Measurements from ENCODE around the gene OTOG. TPM values are rescaled to one million over a fixed set of nuclear protein-coding genes. Genes with fewer than 3 reads are reported as not detected.
"Not testable (repeated sequence)": the region's sequence is repeated elsewhere in the genome, so short reads cannot be mapped to it uniquely, and the experiment has no call there.

Gene OTOG
- polyA plus RNA-seq, 3 donors: not detected

DNA sequence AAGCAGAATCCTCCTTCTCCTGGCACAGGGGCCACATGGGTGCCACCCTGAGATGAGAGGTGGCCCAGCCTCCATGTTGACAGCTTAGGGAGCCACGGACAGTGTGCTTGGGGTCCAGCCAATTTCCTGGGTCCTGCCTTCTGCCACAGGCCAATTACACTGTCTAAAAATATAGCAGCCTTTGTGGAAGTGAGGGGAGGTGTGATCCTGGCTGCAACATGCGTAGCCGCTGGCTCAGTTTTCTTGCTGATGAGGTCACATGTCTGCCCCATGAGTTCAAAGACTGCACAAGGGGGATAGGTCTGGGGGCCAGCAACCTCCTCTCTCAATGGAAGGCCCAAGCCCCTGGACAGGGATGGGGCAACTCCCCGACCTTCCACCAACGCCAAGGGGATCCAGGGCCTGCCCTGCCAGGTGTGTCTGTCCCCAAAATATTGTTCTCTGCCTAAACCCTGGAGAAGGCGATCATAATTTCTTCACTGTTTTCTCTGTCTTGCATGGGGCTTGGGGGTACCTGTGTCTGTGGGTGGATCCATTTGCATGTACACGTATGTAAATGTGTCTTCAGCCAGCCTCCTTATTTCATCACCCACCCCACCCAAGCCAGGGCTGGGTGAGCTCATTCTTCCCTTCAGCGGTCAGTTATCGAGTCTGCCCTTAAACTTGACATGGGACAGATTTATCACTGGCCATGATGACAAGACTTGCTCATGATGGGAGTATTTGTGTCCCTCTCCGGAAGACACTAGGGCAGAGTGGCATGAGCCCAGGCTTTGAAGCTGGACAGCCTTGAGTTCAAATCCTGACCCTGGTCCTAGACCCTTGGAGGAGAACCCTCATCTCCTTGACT is 59.4 kb downstream of the OTOG start:
- H3K27ac ChIP-seq (ENCODE audit: low read depth, low read length): no peak overlapping the region
- WGBS, 3 donors: 63 to 70% (median 70%) methylated on average over 10 of the region's 10 CpGs

DNA sequence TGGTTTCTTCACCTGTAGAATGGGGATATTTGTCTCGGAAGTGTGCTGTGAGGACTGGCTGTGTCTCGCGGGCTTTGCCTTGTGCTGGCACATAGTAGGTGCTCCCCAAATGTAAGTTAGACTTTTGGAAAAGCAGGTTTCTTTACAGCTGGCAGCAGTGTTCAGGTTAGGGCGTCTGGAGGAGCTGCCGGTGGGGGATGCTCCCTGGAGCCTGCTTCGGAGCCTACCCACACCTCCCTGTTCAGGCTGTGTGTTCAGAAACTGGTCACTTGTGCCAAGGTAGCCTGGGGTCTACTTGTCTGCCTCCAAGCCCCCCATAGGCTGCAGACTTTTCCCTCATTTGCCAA is 60.0 kb downstream of the OTOG start:
- WGBS, 3 donors: 86 to 90% (median 87%) methylated on average over 6 of the region's 6 CpGs
- no peak overlapping the region for H3K27ac ChIP-seq (ENCODE audit: low read depth, low read length)

DNA sequence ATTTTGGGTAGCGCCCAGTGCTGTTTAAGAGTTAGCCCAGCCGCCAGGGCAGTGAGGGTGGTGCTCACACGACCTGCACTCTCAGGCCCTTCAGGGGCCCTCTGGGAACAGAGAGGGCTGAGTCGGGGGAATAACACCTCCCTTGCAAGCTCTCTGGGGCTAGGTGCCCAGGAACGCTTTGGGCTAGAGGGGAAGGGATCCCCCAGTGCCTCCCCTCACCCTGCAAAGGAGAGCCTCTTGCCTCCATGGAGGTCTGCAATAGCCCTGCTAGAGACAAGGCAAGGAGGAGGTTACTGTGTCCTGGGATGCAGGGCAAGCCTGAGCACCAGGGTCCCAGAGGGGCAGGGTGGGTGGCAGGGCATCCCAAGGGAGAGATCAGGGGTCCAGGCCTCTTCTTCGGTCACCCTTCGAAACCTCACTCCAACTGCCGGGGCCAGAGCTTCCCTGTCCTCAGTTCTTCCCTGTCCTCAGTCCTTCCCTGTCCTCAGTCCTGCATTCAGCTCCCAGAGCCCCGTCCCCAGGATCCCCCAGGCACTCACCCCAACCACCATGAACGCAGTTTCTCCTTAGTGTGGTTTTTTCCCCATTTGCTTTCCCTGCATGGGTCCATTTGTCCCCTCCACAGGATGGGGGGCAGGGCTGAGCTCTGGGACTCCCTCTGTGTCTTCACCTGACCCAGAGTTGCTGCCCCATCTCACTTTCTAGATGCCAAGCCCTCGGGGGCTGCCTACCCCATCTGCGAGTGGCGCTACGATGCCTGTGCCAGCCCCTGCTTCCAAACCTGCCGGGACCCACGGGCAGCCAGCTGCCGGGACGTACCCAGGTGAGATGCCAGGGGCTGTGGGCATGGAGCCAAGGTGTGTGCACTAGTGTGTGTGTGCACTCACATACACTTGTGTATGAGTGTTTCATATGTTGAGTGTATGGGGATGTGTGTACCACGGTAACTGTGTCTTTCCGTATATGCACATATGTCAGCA is 60.8 kb downstream of the OTOG start:
- 65 to 77% (median 75%) methylated on average over 20 of the region's 20 CpGs for WGBS, 3 donors
- no peak overlapping the region for H3K27ac ChIP-seq (ENCODE audit: low read depth, low read length)

DNA sequence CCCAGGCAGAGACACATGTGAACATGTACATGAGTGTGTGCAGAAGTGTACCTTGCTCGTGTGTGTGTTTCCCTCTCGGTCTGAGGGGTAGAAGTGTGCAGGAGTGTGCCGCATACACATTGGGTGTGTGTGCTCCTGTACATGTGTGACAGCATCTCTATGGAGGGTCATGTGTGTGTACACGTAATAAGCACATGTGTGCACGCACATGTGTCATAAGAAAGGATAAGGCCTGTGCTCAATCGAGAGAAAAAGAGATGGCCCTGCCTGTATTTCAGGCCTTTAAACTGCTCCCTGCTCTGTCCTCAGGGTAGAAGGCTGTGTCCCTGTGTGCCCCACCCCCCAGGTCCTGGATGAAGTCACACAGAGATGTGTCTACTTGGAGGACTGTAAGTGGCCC is 61.8 kb downstream of the OTOG start:
- WGBS, 3 donors: 71 to 90% (median 87%) methylated on average over 6 of the region's 6 CpGs

DNA sequence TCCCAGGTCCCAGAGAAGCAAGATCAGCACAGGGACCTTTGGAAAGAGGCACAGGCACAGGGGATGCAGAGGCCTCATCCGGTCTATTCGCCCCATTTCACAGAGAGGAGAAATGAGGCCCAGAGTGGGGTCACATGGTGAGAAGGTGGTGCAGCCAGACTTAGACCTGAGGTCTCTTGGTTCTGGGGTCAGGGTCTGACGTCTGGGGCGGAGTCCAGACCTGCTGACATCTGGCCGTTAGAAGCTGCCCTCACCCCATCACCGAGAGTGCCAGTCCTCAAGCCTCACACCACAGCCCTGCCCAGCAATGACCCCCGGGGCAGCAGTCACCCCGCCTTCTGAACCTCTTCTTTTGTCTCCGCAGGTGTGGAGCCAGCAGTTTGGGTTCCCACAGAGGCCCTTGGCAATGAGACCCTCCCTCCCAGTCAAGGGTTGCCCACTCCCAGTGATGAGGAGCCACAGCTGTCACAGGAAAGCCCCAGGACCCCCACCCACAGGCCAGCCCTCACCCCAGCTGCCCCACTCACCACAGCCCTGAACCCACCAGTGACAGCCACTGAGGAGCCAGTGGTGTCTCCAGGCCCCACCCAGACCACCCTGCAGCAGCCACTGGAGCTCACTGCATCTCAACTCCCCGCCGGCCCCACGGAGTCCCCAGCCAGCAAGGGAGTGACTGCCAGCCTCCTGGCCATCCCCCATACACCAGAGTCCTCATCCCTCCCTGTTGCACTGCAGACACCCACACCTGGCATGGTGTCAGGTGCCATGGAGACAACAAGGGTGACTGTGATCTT is 62.4 kb downstream of the OTOG start:
- H3K27ac ChIP-seq (ENCODE audit: low read depth, low read length): no peak overlapping the region
- 76 to 83% (median 82%) methylated on average over 12 of the region's 12 CpGs for WGBS, 3 donors

More for the DNA sequence above, 61.8 kb downstream of the OTOG start:
- H3K27ac ChIP-seq (ENCODE audit: low read depth, low read length): no peak overlapping the region

DNA sequence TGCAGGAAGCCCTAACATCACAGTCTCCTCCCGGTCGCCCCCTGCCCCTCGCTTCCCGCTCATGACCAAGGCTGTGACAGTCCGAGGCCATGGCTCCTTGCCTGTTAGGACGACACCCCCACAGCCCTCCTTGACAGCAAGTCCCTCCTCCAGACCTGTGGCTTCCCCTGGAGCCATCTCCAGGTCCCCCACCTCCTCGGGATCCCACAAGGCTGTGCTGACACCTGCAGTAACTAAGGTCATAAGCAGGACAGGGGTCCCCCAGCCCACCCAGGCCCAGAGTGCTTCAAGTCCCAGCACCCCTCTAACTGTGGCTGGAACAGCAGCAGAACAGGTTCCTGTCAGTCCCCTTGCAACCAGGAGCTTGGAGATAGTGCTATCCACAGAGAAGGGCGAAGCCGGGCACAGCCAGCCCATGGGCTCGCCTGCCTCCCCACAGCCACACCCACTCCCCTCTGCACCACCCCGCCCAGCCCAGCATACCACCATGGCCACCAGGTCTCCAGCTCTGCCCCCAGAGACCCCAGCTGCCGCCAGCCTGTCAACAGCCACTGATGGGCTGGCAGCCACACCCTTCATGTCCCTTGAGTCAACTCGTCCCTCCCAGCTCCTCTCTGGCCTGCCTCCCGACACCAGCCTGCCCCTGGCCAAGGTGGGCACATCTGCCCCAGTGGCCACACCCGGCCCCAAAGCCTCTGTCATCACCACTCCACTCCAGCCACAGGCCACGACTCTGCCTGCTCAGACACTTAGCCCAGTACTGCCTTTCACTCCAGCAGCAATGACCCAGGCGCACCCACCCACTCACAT is 63.2 kb downstream of the OTOG start:
- WGBS, 3 donors: 71 to 82% (median 79%) methylated on average over 16 to 17 of the region's 17 CpGs
- no peak overlapping the region for H3K27ac ChIP-seq (ENCODE audit: low read depth, low read length)

DNA sequence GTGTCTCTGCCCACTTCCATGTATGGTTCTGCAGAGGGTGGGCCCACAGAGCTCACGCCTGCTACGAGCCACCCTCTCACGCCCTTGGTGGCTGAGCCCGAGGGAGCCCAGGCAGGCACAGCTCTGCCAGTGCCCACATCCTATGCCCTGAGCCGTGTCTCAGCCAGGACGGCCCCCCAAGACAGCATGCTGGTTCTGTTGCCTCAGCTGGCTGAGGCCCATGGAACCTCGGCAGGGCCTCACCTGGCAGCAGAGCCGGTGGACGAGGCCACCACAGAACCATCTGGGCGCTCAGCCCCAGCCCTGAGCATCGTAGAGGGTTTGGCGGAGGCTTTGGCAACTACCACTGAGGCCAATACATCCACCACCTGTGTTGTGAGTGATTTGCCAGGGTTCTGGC is 64.0 kb downstream of the OTOG start:
- WGBS, 3 donors: 72 to 90% (median 81%) methylated on average over 12 of the region's 12 CpGs
- no peak overlapping the region for H3K27ac ChIP-seq (ENCODE audit: low read depth, low read length)

DNA sequence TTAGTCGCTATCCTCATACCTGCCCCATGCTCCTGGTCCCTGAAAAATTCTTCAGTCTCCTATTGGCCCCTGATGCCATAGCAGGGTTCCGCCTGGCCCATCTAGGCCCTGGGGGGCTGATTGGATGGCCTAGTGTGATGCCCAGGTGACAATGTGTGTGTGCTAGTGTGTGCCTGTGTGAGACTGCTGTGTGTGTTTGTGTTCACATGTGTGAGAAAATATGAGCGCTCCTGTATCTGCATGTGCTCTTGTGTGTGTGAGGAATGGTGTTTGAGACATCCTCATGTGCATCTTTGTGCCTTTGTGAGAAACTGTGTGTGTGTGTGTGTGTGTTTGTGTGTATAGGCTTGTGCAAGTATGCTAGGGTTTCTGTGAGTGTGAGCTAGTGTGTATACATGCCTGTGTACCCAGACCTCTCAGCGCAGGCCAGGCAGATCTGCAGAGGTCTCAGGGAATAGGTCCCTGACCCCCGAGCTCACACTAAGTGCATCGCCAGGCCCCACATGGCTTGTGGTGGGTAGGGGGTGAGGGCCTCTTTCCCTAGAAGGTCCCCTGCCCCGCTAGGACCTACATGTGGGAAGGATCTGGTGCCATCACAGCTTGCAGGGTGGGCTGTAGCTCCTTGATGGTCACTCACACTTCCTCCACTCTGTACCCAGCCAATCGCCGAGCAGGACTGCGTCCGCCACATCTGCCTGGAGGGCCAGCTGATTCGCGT is 64.6 kb downstream of the OTOG start:
- H3K27ac ChIP-seq (ENCODE audit: low read depth, low read length): no peak overlapping the region
- 74 to 86% (median 86%) methylated on average over 11 to 13 of the region's 13 CpGs for WGBS, 3 donors

DNA sequence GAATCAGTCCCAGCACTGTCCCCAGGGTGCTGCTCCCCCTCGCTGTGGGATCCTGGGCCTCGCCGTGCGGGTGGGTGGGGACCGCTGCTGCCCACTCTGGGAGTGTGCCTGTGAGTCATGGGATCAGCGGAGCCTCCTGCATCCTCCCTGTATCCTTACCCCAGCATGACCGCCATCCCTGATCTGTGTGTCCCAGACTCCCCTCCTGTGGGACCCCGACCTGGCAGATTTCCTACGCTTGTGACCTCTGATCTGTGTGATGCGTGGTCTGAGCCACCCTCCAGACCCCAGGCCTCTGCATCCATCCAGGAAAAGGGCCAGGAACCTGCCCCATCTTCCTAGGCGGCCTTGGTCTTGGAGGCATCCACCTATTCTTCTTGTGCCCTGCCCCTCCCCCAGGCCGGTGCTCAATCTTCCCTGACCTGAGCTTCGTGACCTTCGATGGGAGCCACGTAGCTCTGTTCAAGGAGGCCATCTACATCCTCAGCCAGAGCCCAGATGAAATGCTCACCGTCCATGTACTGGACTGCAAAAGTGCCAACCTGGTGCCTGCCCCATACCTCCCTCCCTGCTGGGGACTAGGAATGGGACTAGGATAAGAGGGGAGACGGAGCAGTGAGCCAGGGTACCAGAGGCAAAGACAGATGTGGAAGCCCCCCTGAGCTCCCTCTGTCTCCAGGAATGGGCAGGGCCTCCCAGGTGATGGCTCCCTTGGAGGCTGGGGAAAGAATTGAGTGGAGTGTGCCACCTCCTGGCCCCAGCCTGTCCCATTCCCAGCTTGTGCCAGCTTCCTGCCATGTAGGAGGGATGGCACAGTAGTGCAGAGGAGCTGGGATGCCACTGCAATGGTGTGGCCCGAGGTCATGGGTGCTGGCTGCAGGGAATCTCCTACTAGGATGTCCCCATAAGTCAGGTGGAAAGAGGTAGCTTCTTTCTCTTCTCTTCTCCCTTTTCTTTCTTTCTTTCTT is 65.4 kb downstream of the OTOG start:
- 68 to 87% (median 82%) methylated on average over 18 of the region's 18 CpGs for WGBS, 3 donors
- H3K27ac ChIP-seq (ENCODE audit: low read depth, low read length): no peak overlapping the region

DNA sequence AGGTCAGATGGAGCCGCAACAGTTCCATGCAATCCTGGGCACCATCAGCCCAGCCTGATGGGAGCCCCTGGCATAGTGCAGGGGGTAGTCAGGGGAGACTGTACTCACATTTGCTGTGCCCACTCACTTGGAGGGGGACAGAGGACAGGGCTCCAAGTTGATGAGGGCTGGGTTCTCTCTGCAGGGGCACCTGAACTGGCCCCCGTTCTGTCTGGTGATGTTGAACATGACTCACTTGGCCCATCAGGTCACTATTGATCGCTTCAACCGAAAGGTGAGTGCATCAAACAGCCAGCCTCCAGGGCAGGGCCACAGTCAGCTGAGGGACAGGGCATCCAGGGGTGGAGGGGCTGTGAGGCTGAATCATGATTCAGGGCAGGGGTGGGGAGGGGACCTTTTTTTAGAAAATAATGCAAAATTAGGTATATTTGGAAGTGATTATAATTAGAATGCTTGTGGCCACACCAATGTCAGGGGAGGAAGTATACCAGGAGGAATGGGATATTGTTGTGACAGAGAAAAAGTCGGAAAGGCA is 66.4 kb downstream of the OTOG start:
- no peak overlapping the region for H3K27ac ChIP-seq (ENCODE audit: low read depth, low read length)
- WGBS, 3 donors: 66 to 83% (median 79%) methylated on average over 5 of the region's 5 CpGs

DNA sequence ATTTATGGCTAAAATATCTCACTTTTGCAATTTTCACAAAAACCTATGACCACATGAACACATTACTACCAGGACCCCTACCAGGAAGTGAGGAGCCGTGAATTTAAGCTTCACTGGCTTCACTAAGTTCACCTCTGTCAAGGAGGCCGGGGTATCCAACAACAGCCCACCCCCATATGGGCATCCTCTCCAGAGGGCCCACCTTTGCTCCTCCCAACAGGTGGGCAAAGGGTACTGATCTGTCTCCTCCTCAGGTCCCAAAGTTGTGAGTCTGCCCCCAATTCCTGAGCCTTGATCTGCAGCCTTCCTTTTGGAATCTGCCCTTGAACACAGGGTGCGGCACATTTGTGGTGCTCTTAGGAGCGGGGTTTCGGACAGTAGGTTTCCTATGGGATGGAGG is 66.9 kb downstream of the OTOG start:
- 86 to 92% (median 89%) methylated on average over 5 of the region's 5 CpGs for WGBS, 3 donors
- H3K27ac ChIP-seq (ENCODE audit: low read depth, low read length): no peak overlapping the region

DNA sequence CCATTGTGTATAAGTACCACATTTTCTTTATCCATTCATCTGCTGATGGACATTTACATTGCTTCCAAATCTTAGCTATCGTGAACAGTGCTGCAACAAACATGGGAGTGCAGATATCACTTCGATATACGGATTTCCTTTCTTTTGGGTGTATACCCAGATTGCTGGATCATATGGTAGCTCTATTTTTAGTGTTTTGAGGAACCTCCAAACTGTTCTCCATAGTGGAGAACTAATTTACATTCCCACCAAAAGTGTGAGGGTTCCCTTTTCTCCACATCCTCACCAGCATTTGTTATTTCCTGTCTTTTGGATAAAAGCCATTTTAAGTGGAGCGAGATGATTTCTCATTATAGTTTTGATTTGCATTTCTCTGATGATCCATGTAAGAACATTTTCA is 75.7 kb downstream of the OTOG start:
- 84 to 93% (median 88%) methylated on average over 4 of the region's 4 CpGs for WGBS, 3 donors
- not testable (repeated sequence) for H3K27ac ChIP-seq (ENCODE audit: low read depth, low read length)

DNA sequence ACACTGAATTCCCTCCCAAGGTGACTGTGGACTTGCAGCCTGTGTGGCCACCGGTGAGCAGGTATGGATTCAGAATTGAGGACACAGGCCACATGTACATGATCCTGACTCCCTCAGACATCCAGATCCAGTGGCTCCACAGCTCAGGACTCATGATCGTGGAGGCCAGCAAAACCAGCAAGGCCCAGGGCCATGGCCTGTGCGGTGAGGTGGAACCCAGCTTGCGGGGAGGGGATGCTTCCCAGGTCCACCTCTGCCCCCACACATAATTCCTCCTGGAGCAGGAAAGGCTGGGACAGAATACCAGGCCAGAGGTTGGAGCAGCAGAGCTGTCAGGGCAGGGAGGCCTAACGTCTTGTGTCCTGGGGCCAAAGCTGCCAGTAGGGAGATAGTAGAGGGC is 82.1 kb downstream of the OTOG start:
- WGBS, 3 donors: 77 to 84% (median 84%) methylated on average over 5 of the region's 5 CpGs

DNA sequence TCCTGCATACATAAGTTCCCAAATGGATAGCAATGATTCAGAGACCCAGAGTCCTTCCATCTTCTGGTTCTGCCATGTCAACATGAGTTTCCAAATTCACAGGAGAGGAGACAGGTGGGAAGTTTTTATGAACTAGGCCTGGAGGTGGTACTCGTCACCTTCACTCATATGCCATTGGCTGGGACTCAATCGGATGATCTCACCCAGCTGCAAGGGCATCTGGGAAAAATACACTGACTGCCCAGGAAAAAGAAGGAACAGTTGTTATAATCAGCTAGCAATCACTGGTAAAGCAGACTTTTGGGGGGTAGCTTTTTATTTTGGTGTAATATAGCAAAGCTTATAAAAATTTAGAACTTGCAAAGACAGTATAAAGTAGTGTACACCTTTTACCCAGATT is 83.9 kb downstream of the OTOG start:
- H3K27ac ChIP-seq (ENCODE audit: low read depth, low read length): no peak overlapping the region
- WGBS, 3 donors: 73 to 84% (median 81%) methylated on average over 2 of the region's 2 CpGs

More for the DNA sequence above, 82.1 kb downstream of the OTOG start:
- no peak overlapping the region for H3K27ac ChIP-seq (ENCODE audit: low read depth, low read length)

DNA sequence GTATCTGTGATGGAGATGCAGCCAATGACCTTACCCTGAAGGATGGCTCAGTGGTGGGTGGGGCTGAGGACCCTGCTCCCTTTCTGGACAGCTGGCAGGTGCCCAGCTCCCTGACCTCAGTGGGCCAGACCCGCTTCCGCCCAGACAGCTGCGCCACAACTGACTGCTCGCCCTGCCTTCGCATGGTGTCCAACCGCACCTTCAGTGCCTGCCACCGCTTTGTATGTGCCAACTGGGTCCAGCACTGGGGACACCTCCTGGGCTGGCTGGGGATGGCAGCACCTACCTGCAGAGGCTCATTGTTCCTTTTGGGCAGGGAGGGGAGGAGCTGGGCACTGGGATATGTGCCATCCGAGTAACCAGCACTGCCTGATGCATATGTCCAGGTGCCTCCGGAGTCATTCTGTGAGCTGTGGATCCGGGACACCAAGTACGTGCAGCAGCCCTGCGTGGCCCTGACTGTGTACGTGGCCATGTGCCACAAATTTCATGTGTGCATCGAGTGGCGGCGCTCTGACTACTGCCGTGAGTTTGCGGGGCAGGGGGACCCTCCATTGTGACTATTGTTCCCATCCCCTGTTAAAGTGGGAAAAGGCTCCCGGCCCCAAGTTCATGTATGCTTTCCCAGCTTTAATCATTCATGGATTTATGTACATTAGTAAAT is 84.8 kb downstream of the OTOG start:
- 89 to 94% (median 93%) methylated on average over 19 of the region's 19 CpGs for WGBS, 3 donors
- H3K27ac ChIP-seq (ENCODE audit: low read depth, low read length): no peak overlapping the region
